Measurements from ENCODE around the gene TRAF4. TPM values are rescaled to one million over a fixed set of nuclear protein-coding genes. Genes with fewer than 3 reads are reported as not detected.

The TRAF4 gene
- total and polyA plus RNA-seq, 9 of the 15 experiments (the other 6 are each of a cell fraction or from before 2014, with no cell fraction given), result 2.4 to 147 (median 72.4) TPM

GRCh38 chr17:28743243-28744103 is at the start of gene TRAF4 (continued):
- no peak for TF ChIP-seq CBX8 (IDR thresholded peaks at IDR 0.05; ENCODE audit: borderline replicate concordance, extremely low read depth, low read depth, low read length, poor library complexity, severe bottlenecking)
- peak; percentile 80 for TF ChIP-seq POLR2AphosphoS5 (IDR thresholded peaks at IDR 0.05; ENCODE audit: control insufficient read depth, insufficient read depth, low read depth, low read length)
- peak; percentile 46; the same call in 1 of the 2 replicates for TF ChIP-seq JUN (IDR thresholded peaks at IDR 0.05; ENCODE audit: borderline replicate concordance, low read depth, low read length)
- TF ChIP-seq JUN (CRISPR knock-in tag; IDR thresholded peaks at IDR 0.05; ENCODE audit: borderline replicate concordance), result no peak
- peak in 2 of 3 experiments; percentile 41 to 63; a peak in 4 of 6 replicates for TF ChIP-seq CTCF (IDR thresholded peaks at IDR 0.05 in 2 of 3, conservative IDR thresholded peaks at IDR 0.05 in 1 of 3; ENCODE audit: insufficient read depth in 2 of 3, low read depth in 1 of 3, low read length in 3 of 3)
- peak in 1 of 2 experiments; percentile 49; a peak in 3 of 4 replicates for TF ChIP-seq RAD21 (CRISPR knock-in tag; conservative IDR thresholded peaks at IDR 0.05 in 1 of 2, IDR thresholded peaks at IDR 0.05 in 1 of 2)
- peak; percentile 54 for TF ChIP-seq NEUROD1 (IDR thresholded peaks at IDR 0.05; ENCODE audit: borderline replicate concordance, low read depth, low read length, partially characterized antibody)
- TF ChIP-seq NCOA1 (IDR thresholded peaks at IDR 0.05; ENCODE audit: low read depth), result peak; percentile 29; the same call in 1 of the 2 replicates
- TF ChIP-seq ZBTB5 (IDR thresholded peaks at IDR 0.05), result no peak
- no peak for TF ChIP-seq HMG20A (CRISPR knock-in tag; conservative IDR thresholded peaks at IDR 0.05)
- TF ChIP-seq HDAC2 (IDR thresholded peaks at IDR 0.05), result 0 out of 2 replicates have a peak, but pooled peaks have one; percentile 62
- peak; percentile 55; the same call in 1 of the 2 replicates for TF ChIP-seq SP1 (CRISPR knock-in tag; IDR thresholded peaks at IDR 0.05)
- TF ChIP-seq TCF7 (IDR thresholded peaks at IDR 0.05; ENCODE audit: borderline replicate concordance), result 0 out of 2 replicates have a peak, but pooled peaks have one; percentile 17
- TF ChIP-seq PHF21A (IDR thresholded peaks at IDR 0.05; ENCODE audit: borderline replicate concordance, low read depth), result no peak
- peak in 1 of 2 experiments; percentile 60; a peak in 2 of 4 replicates for TF ChIP-seq ZMIZ1 (IDR thresholded peaks at IDR 0.05; ENCODE audit: low read depth in 2 of 2, low read length in 2 of 2)
- peak; percentile 83 for TF ChIP-seq TOE1 (IDR thresholded peaks at IDR 0.05; ENCODE audit: borderline replicate concordance)
- TF ChIP-seq TOE1 (CRISPR knock-in tag; IDR thresholded peaks at IDR 0.05; ENCODE audit: borderline replicate concordance, low read depth), result no peak

All from K562 (cell line).